Epithelial cell of esophagus (primary cell): ENCODE measurements around the gene KLF13.

ENCODE experiments used
- DNase-seq: peaks from one replicate; pipeline ENCODE4 v3.0.0; 2010; ENCODE audit warnings: low read depth
- H3K4me3 ChIP-seq: 2 replicates; pipeline ENCODE4 v1.5.1; 2011; ENCODE audit warnings: mild to moderate bottlenecking, low read length, control low read depth
- CTCF ChIP-seq: IDR thresholded peaks from 2 replicates; pipeline ENCODE4 v1.5.1; 2011; ENCODE audit warnings: low read depth, mild to moderate bottlenecking, low read length, control low read depth, inconsistent platforms; ENCODE audit not compliant: insufficient read depth; ENCODE audit errors: missing control alignments

Gene KLF13

GRCh38 chr15:31392761-31393401, 66.2 kb downstream of the KLF13 start:
- no peak for TF ChIP-seq CTCF
- H3K4me3 ChIP-seq, result peak overlapping the region; percentile 54
- DNase-seq, result no peak

- no peak for TF ChIP-seq CTCF
- no peak for DNase-seq
- H3K4me3 ChIP-seq, result no peak overlapping the region
Observed at GRCh38 chr15:31393444-31394091, 66.9 kb downstream of the KLF13 start.

GRCh38 chr15:31396881-31397560, 70.4 kb downstream of the KLF13 start:
- TF ChIP-seq CTCF, result no peak
- peak; percentile 80 for DNase-seq
- H3K4me3 ChIP-seq, result no peak overlapping the region

- no peak for TF ChIP-seq CTCF
- peak; percentile 65 for DNase-seq
- H3K4me3 ChIP-seq, result no peak overlapping the region
Observed at GRCh38 chr15:31397851-31398661, 71.4 kb downstream of the KLF13 start.

GRCh38 chr15:31398677-31399301, 72.2 kb downstream of the KLF13 start:
- no peak for DNase-seq
- no peak for TF ChIP-seq CTCF
- H3K4me3 ChIP-seq, result no peak overlapping the region

GRCh38 chr15:31399544-31400171, 73.0 kb downstream of the KLF13 start:
- H3K4me3 ChIP-seq, result no peak overlapping the region
- DNase-seq, result peak; percentile 30
- TF ChIP-seq CTCF, result no peak
